Hindlimb muscle (tissue), 1 donor: ENCODE results near the gene STAT1. TPM values are rescaled to one million over a fixed set of nuclear protein-coding genes. Genes with fewer than 3 reads are reported as not detected.
A peak's percentile ranks its signal among the peaks of the same experiment; 100 is the strongest.
"Not testable (repeated sequence)": the region's sequence is repeated elsewhere in the genome, so short reads cannot be mapped to it uniquely, and the experiment has no call there.

Experiments used
- DNase-seq: peaks from one replicate; pipeline ENCODE4 v3.0.0-alpha.2; 2013
- polyA plus RNA-seq: library from polyadenylated mRNA; unstranded; fragments of 120-200 nt; gene quantifications from one replicate; pipeline ENCODE4 v1.2.1, GENCODE V29; 2013; ENCODE audit not compliant: insufficient read length

Gene STAT1
- polyA plus RNA-seq, 1 donor: 36.5 TPM

DNA sequence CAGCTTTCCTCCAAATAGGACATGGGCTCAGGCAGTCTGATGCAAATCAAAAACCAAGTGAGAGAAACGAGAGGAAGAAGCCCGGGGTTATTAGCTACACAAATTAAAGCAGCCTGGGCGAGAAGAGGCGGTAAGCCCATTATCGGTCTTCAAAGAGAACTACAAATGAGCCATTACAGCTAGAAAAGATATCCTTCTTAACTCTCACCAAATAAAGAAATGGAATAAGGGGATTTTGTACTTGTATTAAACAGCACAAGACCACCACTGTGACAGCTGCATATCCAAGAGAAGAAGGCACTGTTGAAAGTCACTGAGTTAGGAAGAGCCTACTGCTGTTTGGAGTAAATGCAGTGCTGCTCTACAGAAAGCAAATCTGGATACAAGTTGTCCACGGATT, 32.6 kb downstream of the STAT1 start:
- DNase-seq: no peak

- no peak for DNase-seq
Observed at GRCh38 chr2:190980630-190981209, 33.3 kb downstream of the STAT1 start.

- peak; percentile 32 for DNase-seq
Observed at GRCh38 chr2:190979906-190980629, 33.9 kb downstream of the STAT1 start.

- DNase-seq: no peak
Observed at GRCh38 chr2:190978389-190979053, 35.5 kb downstream of the STAT1 start.

GRCh38 chr2:190977505-190977904, 36.5 kb downstream of the STAT1 start:
- DNase-seq: no peak

DNA sequence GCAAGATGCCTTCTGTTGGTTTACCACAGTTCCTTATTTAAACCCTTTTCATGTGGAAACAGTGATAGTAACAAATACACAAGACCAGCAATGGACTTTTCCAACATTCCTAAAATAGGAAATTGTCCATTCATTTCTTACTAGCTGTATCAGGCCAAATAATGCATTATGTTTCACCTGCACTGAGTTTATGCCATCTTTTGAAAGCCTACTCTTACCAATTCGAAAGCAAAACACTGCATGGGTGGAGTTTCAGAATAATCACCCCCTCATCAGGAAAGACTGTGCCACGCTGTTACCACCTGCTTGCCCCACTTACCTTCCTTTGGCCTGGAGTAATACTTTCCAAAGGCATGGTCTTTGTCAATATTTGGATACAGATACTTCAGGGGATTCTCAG, 37.5 kb downstream of the STAT1 start:
- DNase-seq: no peak

DNA sequence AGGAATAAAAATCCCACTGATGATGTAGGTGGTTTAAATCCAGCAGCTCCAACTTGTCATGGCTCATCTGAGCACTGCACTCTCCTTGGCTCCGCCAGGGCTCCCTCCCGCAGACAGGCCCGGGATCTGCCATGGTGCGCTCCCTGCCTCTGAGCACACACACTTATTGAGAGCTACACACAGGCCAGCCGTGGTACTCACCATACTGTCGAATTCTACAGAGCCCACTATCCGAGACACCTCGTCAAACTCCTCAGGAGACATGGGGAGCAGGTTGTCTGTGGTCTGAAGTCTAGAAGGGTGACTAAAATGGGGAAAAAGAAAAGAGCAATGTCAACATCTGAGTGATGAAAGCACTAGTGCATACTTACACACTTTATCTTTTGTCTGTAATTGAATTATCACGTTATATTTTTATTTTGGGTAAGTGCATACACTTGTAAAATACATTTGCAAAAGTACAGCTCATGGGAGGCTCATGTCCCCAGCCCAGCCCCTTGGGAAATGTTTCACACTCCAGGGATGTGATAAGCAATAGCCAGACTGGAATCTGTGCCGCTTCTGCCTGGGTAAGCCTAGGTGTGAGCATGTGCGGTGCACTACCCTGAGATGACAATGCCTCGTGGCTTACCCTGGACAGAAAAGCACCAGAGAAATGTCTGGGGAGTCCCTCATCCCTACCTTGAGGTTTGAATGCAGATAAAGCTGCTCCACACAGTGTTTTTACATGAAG, 39.2 kb downstream of the STAT1 start:
- DNase-seq: no peak

- DNase-seq: no peak
Observed at GRCh38 chr2:190973726-190974628, 40.0 kb downstream of the STAT1 start.

DNA sequence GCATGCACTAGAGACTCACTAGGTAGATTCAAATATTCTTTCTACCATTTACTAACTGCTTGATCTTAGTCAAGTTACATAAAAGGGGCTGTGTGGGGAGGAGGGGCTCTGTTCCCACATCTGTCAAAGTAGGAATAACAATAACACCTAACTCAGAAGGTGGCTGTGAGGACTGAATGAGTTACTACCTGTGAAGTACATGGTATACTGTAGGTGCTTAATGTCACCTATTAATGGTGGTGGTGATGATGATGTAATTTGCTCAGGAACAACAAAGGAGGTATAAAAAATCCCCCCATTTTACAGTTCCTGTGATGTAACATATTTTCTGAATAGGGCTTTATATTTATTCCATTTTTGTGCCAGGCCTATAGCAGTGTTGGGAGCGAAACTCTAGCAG, 40.7 kb downstream of the STAT1 start:
- DNase-seq: no peak

DNA sequence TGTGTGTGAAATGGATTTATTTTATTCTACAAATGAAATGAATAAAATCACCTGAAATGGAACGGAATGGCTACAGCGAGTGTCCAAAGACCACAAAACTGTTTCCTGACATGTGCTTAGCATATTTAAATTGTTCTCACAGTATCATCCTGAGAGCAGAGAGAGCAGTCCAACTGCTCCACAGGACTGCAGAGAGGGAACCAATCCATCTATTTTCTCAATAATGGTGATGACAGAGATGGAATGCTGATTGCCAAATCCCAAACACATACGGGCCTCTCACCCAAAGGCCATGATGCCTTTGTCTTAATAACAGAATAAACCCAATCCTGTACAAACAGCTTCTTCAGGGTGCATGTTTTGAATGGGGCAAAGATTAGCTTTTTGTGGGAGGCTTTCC, 41.1 kb downstream of the STAT1 start:
- no peak for DNase-seq

DNA sequence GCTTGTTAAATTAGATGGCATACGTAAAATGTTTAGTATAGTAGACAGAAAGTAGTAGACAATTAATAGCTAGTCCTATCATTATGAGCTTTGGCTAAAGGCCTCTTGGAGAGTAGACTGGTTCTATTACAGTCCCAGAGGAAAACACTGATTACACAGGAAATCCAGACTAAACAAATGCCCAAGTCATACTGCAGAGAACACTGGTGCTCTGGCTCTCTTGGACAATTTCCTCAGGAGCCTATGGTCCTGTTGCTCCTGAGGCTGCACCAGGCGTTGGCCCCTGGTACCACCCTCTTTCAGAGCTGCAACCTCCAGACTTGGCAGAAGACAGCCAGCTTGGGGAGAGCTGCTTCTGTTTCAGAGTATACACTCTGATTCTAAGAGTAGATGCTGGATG, 41.8 kb downstream of the STAT1 start:
- DNase-seq: no peak

DNA sequence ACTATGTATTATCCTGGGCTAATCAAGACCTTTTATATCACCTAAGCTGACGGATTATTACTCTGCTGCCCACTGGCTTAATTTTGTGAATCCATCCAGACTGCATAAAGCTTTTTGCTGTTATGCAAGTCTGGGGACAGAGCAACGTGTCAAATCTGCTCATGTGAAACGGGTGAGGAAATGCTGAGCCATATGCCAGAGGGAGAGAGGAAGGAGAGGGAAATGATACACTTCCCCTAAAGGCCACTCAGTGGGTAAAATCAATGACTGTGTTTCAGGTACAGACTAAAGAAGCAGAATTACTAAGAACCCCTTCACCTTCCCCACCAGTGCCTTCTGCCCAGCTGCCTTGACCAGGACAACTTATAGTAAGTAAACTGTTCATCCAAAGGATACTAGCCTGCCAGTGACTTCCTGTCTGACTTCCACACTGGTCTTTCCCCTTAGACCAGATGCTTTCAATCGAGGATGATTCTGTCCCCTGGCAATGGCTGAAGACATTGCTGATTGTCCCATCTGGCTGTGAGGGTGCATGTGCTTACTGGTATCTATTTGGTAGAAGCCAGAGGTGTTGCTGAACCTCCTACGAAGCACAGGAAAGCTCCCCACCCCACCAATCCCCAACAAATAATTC, 43.0 kb downstream of the STAT1 start:
- DNase-seq: no peak

DNA sequence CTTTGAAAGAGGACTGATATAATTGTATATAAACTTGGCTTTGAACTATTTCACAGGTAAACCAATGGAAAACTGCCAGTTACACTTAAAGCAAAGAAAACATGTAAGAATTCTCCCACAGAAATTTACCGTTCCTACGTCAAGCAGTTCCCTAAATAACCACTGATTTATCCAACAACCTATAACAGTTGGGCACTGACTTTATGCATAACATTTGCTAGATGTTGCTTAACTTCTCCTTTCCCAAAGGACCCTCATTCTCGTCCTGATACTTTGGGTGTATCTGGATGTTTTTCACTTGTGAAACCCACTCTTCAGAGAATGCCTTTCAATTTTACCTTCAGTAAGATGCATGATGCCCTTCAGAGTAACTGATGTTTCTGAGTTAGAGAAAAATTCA, 43.8 kb downstream of the STAT1 start:
- DNase-seq: no peak

DNA sequence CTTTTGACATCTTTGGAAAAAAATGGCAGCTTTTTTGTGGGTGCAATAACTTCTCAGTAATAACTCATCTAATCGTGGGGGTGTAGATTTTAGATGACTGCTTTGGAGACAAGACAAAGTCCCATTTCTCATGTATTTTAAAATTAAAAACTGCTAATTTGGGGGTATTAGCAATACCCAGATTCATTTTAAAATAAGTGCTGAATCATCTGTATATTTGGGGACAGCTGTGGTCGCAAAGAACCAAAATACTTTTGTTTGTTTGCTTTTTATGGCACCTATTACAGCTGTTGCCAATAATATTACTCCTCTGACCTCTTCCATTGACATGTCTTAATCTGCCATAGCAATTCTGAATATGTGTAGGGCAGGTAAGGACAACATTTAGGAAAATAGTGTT, 45.4 kb downstream of the STAT1 start:
- DNase-seq: no peak

DNA sequence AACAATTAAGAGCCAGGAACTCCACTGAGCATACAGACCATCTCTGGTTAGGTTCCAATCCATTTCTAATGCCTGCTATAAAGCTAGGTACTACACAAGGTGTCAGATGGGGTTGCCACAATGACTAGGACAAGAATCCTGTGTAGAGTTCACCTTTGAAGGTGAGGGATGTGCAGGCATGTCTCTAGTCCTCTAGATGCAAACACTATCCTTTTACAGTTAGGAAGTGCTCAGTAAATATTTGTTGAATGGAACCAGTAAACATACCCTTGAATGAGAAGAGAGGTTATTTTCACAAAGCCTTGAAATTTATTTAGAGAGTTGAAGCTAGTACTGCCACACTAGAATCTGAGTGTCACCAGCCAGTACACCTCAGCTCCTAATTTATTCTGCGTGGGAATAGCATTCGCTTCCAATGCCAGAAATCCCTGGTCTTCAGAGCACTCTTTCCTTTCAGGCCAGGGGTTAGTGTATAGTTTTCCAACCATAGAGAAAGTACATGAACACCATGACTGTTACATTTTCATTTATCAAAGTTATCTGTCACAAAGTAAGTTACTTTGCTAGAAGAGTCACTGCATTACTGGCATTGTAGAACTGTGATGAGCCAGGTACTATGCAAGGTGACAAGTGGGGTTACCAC, 48.3 kb downstream of the STAT1 start:
- no peak for DNase-seq

DNA sequence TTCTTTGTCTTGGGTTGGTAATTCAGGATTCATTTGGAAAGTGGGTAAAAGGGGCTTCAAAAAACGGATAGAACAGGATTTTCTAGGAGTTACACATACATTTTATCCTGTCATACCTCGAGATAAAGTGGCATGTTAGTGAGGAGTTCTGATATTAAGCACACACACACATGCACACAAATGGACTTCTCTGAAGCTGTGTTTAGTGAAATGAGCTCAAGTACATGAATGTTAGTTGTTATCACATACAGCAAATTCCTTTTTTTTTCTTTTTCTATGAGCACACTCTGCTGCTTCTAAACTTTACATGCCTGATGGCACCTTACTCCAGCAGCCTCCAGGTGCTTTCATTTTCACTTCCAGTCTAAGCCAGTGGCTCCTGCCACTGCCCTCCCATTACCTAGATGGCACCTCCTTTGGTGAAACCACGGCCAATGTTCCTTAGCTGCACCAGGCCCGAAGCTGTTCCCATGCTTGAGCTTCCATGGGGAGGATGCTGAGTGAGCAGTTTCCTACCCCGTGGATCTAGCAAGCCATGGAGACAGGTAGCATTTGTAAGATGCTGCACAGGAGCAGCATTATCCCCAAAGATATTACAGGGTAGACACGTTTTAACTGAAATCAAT, 49.7 kb downstream of the STAT1 start:
- DNase-seq: no peak

GRCh38 chr2:190963088-190963487, 50.9 kb downstream of the STAT1 start:
- DNase-seq: no peak

GRCh38 chr2:190961918-190962487, 52.0 kb downstream of the STAT1 start:
- DNase-seq: no peak

GRCh38 chr2:190961117-190961516, 52.9 kb downstream of the STAT1 start:
- DNase-seq: not testable (repeated sequence)
